ENCODE results near the gene SPIN4.
A peak's percentile ranks its signal among the peaks of the same experiment; 100 is the strongest.

SPIN4 gene

DNA sequence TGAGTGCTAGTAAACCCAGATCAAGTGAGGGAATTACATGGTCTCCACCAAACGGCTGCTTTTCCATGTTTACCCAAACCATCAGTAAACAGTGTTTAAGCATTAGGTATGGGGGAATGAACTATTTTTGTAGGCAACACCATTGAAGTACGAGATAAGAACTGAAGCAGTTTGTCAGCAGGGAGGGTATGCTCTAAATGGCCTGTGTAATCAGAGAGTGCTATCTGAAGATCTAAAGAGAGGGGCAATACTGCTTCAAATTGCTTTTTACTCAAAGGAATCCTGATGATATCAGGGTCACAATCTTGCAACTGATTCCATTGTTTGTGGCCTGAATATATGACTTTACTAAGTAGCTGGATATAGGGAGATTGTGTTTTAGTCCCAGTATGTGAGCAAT lies 10.4 kb upstream of the SPIN4 start:
- Histone ChIP-seq H3K9me2 (replicated peaks; ENCODE audit: control insufficient read depth, low read length) (no peaks in the 10 kb centered on the region), H3K4me3 (ENCODE audit: low read length) (no peak overlapping the region), H3K36me3 (ENCODE audit: control insufficient read depth, low read length) (no peaks in the 10 kb centered on the region), H3K4me2 (ENCODE audit: low read length) (no peak overlapping the region), H3K4me1 (ENCODE audit: control insufficient read depth, low read length) (no peaks in the 10 kb centered on the region), H3F3A (ENCODE audit: control insufficient read depth, insufficient read depth) (no peaks in the 10 kb centered on the region), H3K79me2 (ENCODE audit: control insufficient read depth, low read length) (no peaks in the 10 kb centered on the region), H3K27ac (ENCODE audit: low read depth, low read length) (no peak overlapping the region), H4K20me1 (ENCODE audit: control insufficient read depth, insufficient read depth, low read depth, low read length) (no peaks in the 10 kb centered on the region), H3K27me3 (ENCODE audit: control insufficient read depth, low read length) (no peaks in the 10 kb centered on the region), H3K9me3 (ENCODE audit: control insufficient read depth, insufficient read depth, low read length) (no peaks in the 10 kb centered on the region)
- TF ChIP-seq, protein P1, sequence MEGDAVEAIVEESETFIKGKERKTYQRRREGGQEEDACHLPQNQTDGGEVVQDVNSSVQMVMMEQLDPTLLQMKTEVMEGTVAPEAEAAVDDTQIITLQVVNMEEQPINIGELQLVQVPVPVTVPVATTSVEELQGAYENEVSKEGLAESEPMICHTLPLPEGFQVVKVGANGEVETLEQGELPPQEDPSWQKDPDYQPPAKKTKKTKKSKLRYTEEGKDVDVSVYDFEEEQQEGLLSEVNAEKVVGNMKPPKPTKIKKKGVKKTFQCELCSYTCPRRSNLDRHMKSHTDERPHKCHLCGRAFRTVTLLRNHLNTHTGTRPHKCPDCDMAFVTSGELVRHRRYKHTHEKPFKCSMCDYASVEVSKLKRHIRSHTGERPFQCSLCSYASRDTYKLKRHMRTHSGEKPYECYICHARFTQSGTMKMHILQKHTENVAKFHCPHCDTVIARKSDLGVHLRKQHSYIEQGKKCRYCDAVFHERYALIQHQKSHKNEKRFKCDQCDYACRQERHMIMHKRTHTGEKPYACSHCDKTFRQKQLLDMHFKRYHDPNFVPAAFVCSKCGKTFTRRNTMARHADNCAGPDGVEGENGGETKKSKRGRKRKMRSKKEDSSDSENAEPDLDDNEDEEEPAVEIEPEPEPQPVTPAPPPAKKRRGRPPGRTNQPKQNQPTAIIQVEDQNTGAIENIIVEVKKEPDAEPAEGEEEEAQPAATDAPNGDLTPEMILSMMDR (IDR thresholded peaks at IDR 0.05; ENCODE audit: low read depth, low read length, poor library complexity, severe bottlenecking): no peak
- TF ChIP-seq EZH2phosphoT487 (IDR thresholded peaks at IDR 0.05; ENCODE audit: borderline replicate concordance, low read length): no peak

DNA sequence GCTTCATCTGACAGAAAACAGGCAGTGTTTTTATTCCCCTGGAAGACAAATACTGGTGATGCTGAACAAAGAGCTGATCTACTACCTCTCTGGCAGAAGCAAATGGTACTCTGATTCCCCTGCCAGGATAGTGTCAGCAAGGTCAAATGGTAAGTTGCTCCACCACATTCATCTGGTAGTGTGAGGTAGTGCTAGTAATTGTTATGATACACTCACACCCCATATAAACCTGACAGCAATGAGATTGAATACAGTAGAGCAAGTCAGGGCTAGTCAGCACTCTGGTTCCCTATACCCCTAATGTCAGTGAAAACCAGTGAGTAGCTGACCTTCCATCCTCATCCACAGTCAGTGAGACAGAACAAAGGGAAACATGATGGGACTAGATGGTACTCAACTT lies 3.4 kb upstream of the SPIN4 start:
- Histone ChIP-seq H3K79me2 (ENCODE audit: control insufficient read depth, low read length) (peaks cover 11% of the 10 kb centered on the region), H3K4me1 (ENCODE audit: control insufficient read depth, low read length) (peaks cover 3% of the 10 kb centered on the region), H3K4me2 (ENCODE audit: low read length) (no peak overlapping the region), H3K9me2 (replicated peaks; ENCODE audit: control insufficient read depth, low read length) (no peaks in the 10 kb centered on the region), H3K27ac (ENCODE audit: low read depth, low read length) (no peak overlapping the region), H3K36me3 (ENCODE audit: control insufficient read depth, low read length) (peaks cover 6% of the 10 kb centered on the region), H4K20me1 (ENCODE audit: control insufficient read depth, insufficient read depth, low read depth, low read length) (no peaks in the 10 kb centered on the region), H3K27me3 (ENCODE audit: control insufficient read depth, low read length) (no peaks in the 10 kb centered on the region), H3F3A (ENCODE audit: control insufficient read depth, insufficient read depth) (no peaks in the 10 kb centered on the region), H3K9me3 (ENCODE audit: control insufficient read depth, insufficient read depth, low read length) (no peaks in the 10 kb centered on the region), H3K4me3 (ENCODE audit: low read length) (no peak overlapping the region)
- TF ChIP-seq EZH2phosphoT487 (IDR thresholded peaks at IDR 0.05; ENCODE audit: borderline replicate concordance, low read length): no peak
- TF ChIP-seq, protein P1 (IDR thresholded peaks at IDR 0.05; ENCODE audit: low read depth, low read length, poor library complexity, severe bottlenecking): no peak

DNA sequence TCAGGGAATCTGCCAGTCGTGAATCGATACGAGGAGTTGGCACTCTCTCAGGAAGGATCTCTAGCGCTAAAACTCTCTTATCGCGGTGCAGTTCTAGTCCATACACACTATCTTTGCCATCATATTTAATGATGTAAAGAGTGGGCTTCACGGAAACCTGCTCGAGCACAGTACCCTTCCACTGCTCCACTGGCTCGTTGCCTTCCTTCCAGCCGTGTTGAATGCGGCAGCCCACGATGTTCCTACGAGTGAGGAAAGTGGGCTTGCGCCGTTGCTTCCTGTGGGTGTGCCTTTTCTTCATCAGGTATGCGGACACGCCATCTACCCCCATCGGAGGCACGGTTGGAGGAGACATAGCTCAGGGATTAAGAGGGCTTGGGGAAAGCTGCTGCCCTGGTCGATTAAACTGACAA lies 661 bp downstream of the SPIN4 start:
- Histone ChIP-seq H3K27ac (ENCODE audit: low read depth, low read length) (peak overlapping the region; percentile 72), H4K20me1 (ENCODE audit: control insufficient read depth, insufficient read depth, low read depth, low read length) (no peaks in the 10 kb centered on the region), H3K4me3 (ENCODE audit: low read length) (peak overlapping the region; percentile 91), H3K4me2 (ENCODE audit: low read length) (peak overlapping the region; percentile 89), H3K79me2 (ENCODE audit: control insufficient read depth, low read length) (peaks cover 30% of the 10 kb centered on the region), H3K9me2 (replicated peaks; ENCODE audit: control insufficient read depth, low read length) (no peaks in the 10 kb centered on the region), H3K9me3 (ENCODE audit: control insufficient read depth, insufficient read depth, low read length) (no peaks in the 10 kb centered on the region), H3K4me1 (ENCODE audit: control insufficient read depth, low read length) (peaks cover 10% of the 10 kb centered on the region), H3K27me3 (ENCODE audit: control insufficient read depth, low read length) (no peaks in the 10 kb centered on the region), H3F3A (ENCODE audit: control insufficient read depth, insufficient read depth) (no peaks in the 10 kb centered on the region), H3K36me3 (ENCODE audit: control insufficient read depth, low read length) (peaks cover 6% of the 10 kb centered on the region)
- no peak for TF ChIP-seq EZH2phosphoT487 (IDR thresholded peaks at IDR 0.05; ENCODE audit: borderline replicate concordance, low read length)

DNA sequence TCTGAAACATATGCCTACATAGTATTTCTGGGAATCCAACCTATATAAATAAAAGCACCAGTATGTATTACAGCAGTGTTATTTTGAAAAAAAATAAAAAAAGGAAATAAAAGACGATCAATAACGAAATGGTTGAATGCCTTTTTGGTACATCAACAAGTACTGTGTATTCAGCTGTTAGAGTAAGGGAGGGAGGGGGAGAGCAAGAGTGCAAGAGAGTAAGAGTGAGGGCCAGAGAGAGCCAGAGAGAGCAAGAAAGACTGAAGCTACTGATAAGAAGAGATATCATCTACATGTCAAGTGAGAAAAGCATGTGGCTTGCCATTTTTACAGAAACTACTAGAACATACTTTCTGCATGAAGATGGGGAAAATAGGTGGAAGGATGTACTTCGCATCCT lies 1.8 kb downstream of the SPIN4 start:
- H3K27me3 ChIP-seq (ENCODE audit: control insufficient read depth, low read length): no peaks in the 10 kb centered on the region
- TF ChIP-seq, protein P1 (IDR thresholded peaks at IDR 0.05; ENCODE audit: low read depth, low read length, poor library complexity, severe bottlenecking): no peak
- no peak for TF ChIP-seq EZH2phosphoT487 (IDR thresholded peaks at IDR 0.05; ENCODE audit: borderline replicate concordance, low read length)
- H3K79me2 ChIP-seq (ENCODE audit: control insufficient read depth, low read length): peaks cover 30% of the 10 kb centered on the region
- H3K36me3 ChIP-seq (ENCODE audit: control insufficient read depth, low read length): peaks cover 6% of the 10 kb centered on the region
- H3F3A ChIP-seq (ENCODE audit: control insufficient read depth, insufficient read depth): no peaks in the 10 kb centered on the region
- H3K9me2 ChIP-seq (replicated peaks; ENCODE audit: control insufficient read depth, low read length): no peaks in the 10 kb centered on the region
- H3K4me2 ChIP-seq (ENCODE audit: low read length): peak overlapping the region; percentile 89
- H3K27ac ChIP-seq (ENCODE audit: low read depth, low read length): no peak overlapping the region
- H4K20me1 ChIP-seq (ENCODE audit: control insufficient read depth, insufficient read depth, low read depth, low read length): no peaks in the 10 kb centered on the region
- H3K4me3 ChIP-seq (ENCODE audit: low read length): peak overlapping the region; percentile 91
- H3K9me3 ChIP-seq (ENCODE audit: control insufficient read depth, insufficient read depth, low read length): no peaks in the 10 kb centered on the region
- H3K4me1 ChIP-seq (ENCODE audit: control insufficient read depth, low read length): peaks cover 10% of the 10 kb centered on the region
